ENCODE measurements around the gene TTLL11. TPM values are rescaled to one million over a fixed set of nuclear protein-coding genes. Genes with fewer than 3 reads are reported as not detected.
A peak's percentile ranks its signal among the peaks of the same experiment; 100 is the strongest.

TTLL11 gene
- polyA plus RNA-seq, 3 donors from 2014 or later, result 3.1 to 8.3 (median 5.6) TPM

DNA sequence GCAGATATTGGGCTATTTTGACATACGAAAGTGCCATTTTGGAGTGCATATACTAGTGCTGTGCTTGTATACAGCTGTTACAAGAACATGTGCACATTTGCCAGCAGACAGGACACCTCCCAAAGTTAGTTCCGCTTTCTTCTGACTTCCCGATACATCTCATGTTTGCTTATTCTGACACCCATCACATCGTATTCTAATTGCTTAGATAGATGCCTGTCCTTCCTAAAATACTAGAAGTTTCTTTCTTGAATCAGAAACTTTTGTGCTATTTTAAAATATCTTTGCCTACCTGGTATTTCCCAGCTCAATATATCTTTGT, 177.8 kb downstream of the TTLL11 start:
- no peaks in the 10 kb centered on the region for H3K36me3 Mint-ChIP-seq
- H3K27me3 Mint-ChIP-seq (ENCODE audit: low read depth in 3 of 3), result peaks cover 0 to 1% (median 1%) of the 10 kb centered on the region in 3 donors
- no peaks in the 10 kb centered on the region for H3K9me3 Mint-ChIP-seq
- no peak overlapping the region for H3K27ac Mint-ChIP-seq
- no peaks in the 10 kb centered on the region for H3K4me1 Mint-ChIP-seq
- H3K4me3 Mint-ChIP-seq, result no peak overlapping the region
- no peak for DNase-seq

DNA sequence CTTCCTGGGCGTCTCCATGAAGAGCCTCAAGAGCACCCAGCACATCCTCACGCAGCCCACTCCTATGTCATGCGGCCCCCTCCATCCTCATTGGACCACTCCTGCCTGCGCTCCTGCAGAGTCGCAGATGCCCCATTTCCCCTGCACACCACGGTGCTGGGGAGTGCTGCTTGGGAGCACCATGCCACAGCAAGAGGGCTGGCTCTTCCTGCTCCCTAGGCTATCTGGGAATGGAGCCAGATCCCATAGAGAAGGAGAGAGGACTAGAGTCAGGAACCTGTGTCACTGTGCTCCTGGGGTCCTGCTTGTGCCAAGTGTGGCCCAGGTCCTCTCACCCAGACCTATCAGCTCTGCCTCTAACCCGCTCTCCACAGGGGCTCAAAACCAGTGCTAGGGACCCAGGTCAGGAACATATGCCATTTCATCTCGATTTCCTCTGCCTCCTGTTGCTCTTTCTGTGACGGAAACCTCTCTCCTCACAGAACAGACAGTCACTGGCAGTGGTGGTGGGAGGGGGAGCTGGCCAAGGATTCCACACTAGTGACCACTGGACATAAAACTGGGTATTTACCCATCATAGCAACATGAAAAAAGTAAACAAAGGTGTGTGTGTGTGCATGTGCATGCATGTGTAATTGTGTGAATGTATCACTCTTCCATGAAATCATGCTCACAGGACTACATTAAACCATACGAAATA, 178.4 kb downstream of the TTLL11 start:
- H3K36me3 Mint-ChIP-seq, result no peaks in the 10 kb centered on the region
- DNase-seq, result no peak
- H3K4me1 Mint-ChIP-seq, result no peaks in the 10 kb centered on the region

DNA sequence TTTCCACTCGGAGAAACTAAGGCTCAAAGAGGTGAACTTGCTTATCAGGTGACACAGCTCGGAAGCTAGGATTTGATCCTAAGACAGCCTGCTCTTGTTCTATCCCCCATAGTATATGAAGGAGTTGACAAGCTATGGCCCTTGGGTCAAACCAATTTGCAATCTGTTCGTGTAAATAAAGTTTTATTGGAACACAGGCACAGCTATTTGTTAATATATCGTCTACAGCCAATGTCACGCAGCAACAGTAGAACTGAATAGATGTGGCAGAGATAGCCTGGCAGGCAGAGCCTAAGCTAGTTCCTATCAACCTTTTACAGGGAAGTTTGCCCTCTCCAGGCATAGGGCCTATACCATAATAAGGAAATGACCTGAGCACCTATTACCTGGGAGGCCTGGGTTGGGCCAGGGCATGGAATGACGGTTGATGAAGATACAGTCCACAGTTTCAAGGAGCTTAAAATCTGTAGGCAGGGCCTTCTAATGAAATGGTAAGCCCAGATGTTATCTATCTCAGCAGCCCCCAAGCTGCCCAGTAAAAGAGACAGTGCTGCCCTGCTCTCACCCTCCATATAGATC, 179.0 kb downstream of the TTLL11 start:
- Mint-ChIP-seq H3K27me3 (ENCODE audit: low read depth in 3 of 3) (peaks cover 0 to 4% (median 1%) of the 10 kb centered on the region in 3 donors), H3K27ac (no peak overlapping the region), H3K4me3 (no peak overlapping the region), H3K4me1 (no peaks in the 10 kb centered on the region), H3K36me3 (no peaks in the 10 kb centered on the region), H3K9me3 (no peaks in the 10 kb centered on the region)
- DNase-seq, result no peak

More for the DNA sequence above, 178.4 kb downstream of the TTLL11 start:
- Mint-ChIP-seq H3K4me3 (no peak overlapping the region), H3K9me3 (no peaks in the 10 kb centered on the region), H3K27me3 (ENCODE audit: low read depth in 3 of 3) (peaks cover 0 to 2% (median 1%) of the 10 kb centered on the region in 3 donors), H3K27ac (no peak overlapping the region)

GRCh38 chr9:121912812-121913627, 180.1 kb downstream of the TTLL11 start:
- peaks cover 0 to 6% (median 3%) of the 10 kb centered on the region in 3 donors for H3K36me3 Mint-ChIP-seq
- no peak overlapping the region for H3K4me3 Mint-ChIP-seq
- DNase-seq, result no peak
- H3K4me1 Mint-ChIP-seq, result no peaks in the 10 kb centered on the region
- peaks cover 0 to 4% (median 4%) of the 10 kb centered on the region in 3 donors for H3K27me3 Mint-ChIP-seq (ENCODE audit: low read depth in 3 of 3)
- no peak overlapping the region for H3K27ac Mint-ChIP-seq
- H3K9me3 Mint-ChIP-seq, result no peaks in the 10 kb centered on the region

DNA sequence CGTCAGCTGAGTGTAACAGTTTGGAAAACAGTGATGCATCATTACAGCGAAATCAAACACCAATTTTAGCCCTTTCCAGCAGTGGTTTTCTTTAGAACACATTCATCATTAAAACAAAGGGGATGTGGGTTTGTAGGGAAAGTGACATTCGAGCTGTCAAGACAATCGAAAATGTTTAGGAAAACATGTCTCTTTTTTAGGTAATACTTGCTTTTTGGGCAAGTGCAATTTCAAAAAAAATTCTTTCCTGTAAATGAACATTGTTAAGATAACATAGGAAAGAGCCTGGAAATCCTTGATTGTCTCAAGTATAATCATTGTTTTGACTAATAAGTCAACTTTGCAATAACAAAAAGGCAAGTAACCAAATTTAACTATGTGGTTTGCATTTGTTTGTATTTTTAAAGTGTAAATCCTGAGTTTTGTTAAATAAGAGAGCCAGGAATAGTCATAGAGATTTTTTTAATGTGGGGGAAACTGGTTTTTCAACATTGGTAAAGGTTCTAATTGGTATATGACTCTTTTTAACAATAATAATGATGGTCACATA, 182.5 kb downstream of the TTLL11 start:
- H3K36me3 Mint-ChIP-seq, result peaks cover 0 to 6% (median 3%) of the 10 kb centered on the region in 3 donors
- H3K27me3 Mint-ChIP-seq (ENCODE audit: low read depth in 3 of 3), result peaks cover 0 to 4% (median 4%) of the 10 kb centered on the region in 3 donors

DNA sequence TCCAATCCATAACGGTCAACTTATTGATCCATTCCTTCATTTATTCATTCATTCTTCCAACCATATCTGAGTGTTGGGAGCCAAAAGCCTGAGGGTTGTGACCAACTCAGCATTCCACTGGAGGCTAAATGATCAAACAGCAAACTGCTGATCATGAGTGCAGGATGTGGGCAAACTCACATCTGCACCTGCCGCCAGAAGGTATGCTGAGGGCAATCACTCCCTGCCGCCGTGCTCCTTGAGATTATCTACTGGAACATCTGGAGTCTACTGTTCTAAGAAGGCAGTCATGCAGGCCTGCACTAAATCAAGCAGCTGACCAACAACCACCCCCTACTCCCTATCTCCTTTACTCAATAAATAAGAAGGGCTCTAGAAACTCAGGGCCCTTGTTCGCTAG, 184.0 kb downstream of the TTLL11 start:
- Mint-ChIP-seq H3K4me1 (no peaks in the 10 kb centered on the region), H3K27me3 (ENCODE audit: low read depth in 3 of 3) (peaks cover 0 to 4% (median 2%) of the 10 kb centered on the region in 3 donors), H3K27ac (no peak overlapping the region), H3K4me3 (no peak overlapping the region), H3K9me3 (no peaks in the 10 kb centered on the region), H3K36me3 (peaks cover 0 to 6% (median 3%) of the 10 kb centered on the region in 3 donors)
- no peak for DNase-seq

More for the DNA sequence above, 182.5 kb downstream of the TTLL11 start:
- no peak for DNase-seq
- Mint-ChIP-seq H3K27ac (no peak overlapping the region), H3K4me1 (no peaks in the 10 kb centered on the region), H3K9me3 (no peaks in the 10 kb centered on the region), H3K4me3 (no peak overlapping the region)

GRCh38 chr9:121906074-121906870, 186.8 kb downstream of the TTLL11 start:
- no peak overlapping the region for H3K27ac Mint-ChIP-seq
- H3K27me3 Mint-ChIP-seq (ENCODE audit: low read depth in 3 of 3), result peaks cover 0 to 4% (median 2%) of the 10 kb centered on the region in 3 donors
- no peak for DNase-seq
- no peak overlapping the region for H3K4me3 Mint-ChIP-seq
- no peaks in the 10 kb centered on the region for H3K4me1 Mint-ChIP-seq
- H3K9me3 Mint-ChIP-seq, result no peaks in the 10 kb centered on the region
- H3K36me3 Mint-ChIP-seq, result peaks cover 0 to 6% (median 3%) of the 10 kb centered on the region in 3 donors

DNA sequence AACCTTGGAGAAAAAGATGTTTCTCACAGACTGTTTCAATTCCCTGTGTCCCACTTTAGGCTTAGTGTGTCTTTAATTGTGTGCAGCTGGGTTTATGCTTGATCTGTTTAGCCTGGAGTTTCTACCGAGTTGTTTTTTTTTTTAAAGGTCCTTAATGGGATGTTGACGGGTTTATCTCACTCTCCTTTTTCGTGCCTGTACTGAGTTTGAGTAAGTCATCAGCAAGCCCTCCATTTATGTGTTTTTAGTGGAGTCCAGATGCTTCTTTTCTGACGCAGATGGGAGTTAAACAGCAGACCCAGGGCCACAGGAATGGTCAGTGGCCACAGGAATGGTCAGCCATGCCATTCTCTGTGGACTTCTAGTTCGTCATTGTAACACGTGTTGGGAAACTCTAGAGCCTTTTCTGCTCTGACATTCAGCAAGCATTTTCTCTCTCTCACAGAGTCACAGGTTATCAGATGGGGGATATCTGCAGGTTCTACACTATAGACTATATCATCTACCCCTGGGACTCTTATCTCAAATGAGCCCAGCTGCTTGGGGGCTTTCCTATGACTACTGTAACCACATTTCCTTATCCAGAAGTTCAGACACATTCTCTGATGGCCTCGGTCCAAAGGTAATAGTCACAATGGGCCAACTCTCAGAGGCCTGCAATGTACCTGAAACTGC, 190.5 kb downstream of the TTLL11 start:
- H3K4me3 Mint-ChIP-seq, result no peak overlapping the region
- no peaks in the 10 kb centered on the region for H3K9me3 Mint-ChIP-seq

DNA sequence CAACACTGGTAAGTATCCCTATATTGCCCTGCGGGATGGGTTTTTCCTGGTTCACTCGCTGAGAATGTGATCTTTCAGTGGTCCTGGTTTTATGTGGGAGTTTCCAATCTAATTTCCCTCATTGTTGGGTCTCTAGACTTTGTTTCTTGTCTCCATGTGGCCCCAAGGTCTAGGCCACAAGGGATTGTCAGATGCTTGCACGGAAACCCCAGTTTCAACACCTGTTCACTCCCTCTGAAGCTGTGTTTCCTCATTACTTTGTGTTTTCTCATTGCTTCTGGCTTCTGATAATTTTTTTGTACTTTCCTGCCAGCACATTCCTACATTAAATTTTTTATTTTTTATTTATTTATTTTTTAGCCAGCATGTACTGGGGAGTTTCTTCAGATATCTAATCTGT, 191.5 kb downstream of the TTLL11 start:
- Mint-ChIP-seq H3K9me3 (no peaks in the 10 kb centered on the region), H3K4me1 (no peaks in the 10 kb centered on the region), H3K27ac (no peak overlapping the region), H3K36me3 (peaks cover 0 to 4% (median 0%) of the 10 kb centered on the region in 3 donors), H3K4me3 (no peak overlapping the region), H3K27me3 (ENCODE audit: low read depth in 3 of 3) (no peaks in the 10 kb centered on the region)
- DNase-seq, result no peak

More for the DNA sequence above, 190.5 kb downstream of the TTLL11 start:
- H3K27me3 Mint-ChIP-seq (ENCODE audit: low read depth in 3 of 3), result no peaks in the 10 kb centered on the region
- H3K36me3 Mint-ChIP-seq, result peaks cover 0 to 4% (median 0%) of the 10 kb centered on the region in 3 donors
- H3K27ac Mint-ChIP-seq, result no peak overlapping the region
- no peaks in the 10 kb centered on the region for H3K4me1 Mint-ChIP-seq
- DNase-seq, result no peak

GRCh38 chr9:121900163-121900562, 192.9 kb downstream of the TTLL11 start:
- H3K27ac Mint-ChIP-seq, result no peak overlapping the region
- H3K9me3 Mint-ChIP-seq, result no peaks in the 10 kb centered on the region
- no peaks in the 10 kb centered on the region for H3K27me3 Mint-ChIP-seq (ENCODE audit: low read depth in 3 of 3)
- no peaks in the 10 kb centered on the region for H3K4me1 Mint-ChIP-seq
- DNase-seq, result no peak
- peaks cover 0 to 4% (median 0%) of the 10 kb centered on the region in 3 donors for H3K36me3 Mint-ChIP-seq
- H3K4me3 Mint-ChIP-seq, result no peak overlapping the region

DNA sequence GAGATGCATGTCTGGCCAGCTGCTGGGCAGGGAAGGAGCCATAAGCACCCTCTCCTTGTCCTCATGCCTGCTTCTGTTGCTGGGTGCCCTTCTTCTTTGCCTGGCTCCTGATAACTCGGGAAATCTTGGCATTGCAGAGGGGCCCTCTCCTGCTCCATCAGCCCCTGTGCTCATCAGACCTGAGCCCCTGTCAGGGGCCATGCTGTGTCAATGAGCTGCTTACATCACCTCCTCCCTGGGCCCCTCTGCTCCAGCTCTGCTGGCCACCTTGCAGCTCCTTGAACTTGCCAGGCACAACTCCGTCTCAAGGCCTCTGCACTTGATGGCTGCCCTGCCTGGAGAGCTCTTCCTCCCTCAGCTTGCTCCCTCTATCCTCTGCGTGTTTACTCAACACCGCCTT, 194.3 kb downstream of the TTLL11 start:
- peaks cover 0 to 4% (median 0%) of the 10 kb centered on the region in 3 donors for H3K36me3 Mint-ChIP-seq
- DNase-seq, result no peak
- no peaks in the 10 kb centered on the region for H3K4me1 Mint-ChIP-seq
- H3K4me3 Mint-ChIP-seq, result no peak overlapping the region
- peak overlapping the region in 1 of 6 donors; percentile 5 for H3K27ac Mint-ChIP-seq
- no peaks in the 10 kb centered on the region for H3K9me3 Mint-ChIP-seq
- H3K27me3 Mint-ChIP-seq (ENCODE audit: low read depth in 3 of 3), result peaks cover 0 to 2% (median 0%) of the 10 kb centered on the region in 3 donors

DNA sequence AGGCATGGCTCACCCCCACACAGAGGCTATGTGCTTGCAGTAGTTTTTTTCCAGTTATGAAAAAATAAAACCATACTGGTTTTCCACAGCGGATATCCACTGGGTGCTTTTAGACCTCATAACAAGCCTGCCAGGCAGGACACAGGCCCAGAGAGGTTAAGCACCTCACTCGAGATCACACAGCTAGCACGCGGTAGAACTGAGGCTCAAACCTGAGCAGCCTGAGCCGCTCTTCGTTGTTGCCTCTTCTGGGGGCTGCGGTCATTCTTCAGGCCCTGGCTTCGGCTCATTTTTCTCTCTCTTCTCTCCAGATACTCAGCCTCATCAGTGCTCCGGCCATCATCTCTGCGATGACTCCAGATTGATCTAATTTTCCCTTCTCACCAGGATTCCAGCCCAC, 196.0 kb downstream of the TTLL11 start:
- no peaks in the 10 kb centered on the region for H3K9me3 Mint-ChIP-seq

DNA sequence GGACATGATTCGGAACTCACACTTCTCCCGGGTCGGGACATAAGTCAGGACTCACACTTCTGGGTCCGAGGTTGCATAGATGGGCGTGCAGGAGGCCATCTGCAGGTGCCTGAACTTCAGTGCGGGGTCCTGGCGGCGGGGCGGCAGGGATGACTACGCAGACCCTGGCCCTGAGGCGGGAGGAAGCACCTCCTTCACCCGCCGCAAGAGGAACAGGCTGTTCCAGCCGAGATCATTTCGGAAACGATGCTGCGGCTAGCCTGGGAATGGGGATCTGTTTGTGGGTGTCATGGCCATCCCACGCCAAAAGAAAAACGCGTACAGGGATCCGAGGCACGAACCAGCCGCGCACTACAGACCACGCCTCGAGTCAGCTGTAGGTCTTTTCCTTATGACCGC, 196.6 kb downstream of the TTLL11 start:
- DNase-seq, result no peak
- Mint-ChIP-seq H3K27me3 (ENCODE audit: low read depth in 3 of 3) (peaks cover 0 to 2% (median 0%) of the 10 kb centered on the region in 3 donors), H3K27ac (no peak overlapping the region), H3K36me3 (peaks cover 0 to 4% (median 0%) of the 10 kb centered on the region in 3 donors), H3K9me3 (no peaks in the 10 kb centered on the region), H3K4me1 (no peaks in the 10 kb centered on the region), H3K4me3 (no peak overlapping the region)

More for the DNA sequence above, 196.0 kb downstream of the TTLL11 start:
- peaks cover 0 to 4% (median 0%) of the 10 kb centered on the region in 3 donors for H3K36me3 Mint-ChIP-seq
- H3K4me3 Mint-ChIP-seq, result peak overlapping the region in 1 of 5 donors; percentile 1
- DNase-seq, result no peak
- peak overlapping the region in 1 of 6 donors; percentile 76 for H3K27ac Mint-ChIP-seq
- peaks cover 0 to 2% (median 0%) of the 10 kb centered on the region in 3 donors for H3K27me3 Mint-ChIP-seq (ENCODE audit: low read depth in 3 of 3)
- H3K4me1 Mint-ChIP-seq, result no peaks in the 10 kb centered on the region

Data from immature natural killer cell (primary cell).